Measurements from ENCODE around the gene MYH9.

MYH9 gene

GRCh38 chr22:36332623-36333332 is 55.0 kb downstream of the MYH9 start:
- TF ChIP-seq, protein P1, sequence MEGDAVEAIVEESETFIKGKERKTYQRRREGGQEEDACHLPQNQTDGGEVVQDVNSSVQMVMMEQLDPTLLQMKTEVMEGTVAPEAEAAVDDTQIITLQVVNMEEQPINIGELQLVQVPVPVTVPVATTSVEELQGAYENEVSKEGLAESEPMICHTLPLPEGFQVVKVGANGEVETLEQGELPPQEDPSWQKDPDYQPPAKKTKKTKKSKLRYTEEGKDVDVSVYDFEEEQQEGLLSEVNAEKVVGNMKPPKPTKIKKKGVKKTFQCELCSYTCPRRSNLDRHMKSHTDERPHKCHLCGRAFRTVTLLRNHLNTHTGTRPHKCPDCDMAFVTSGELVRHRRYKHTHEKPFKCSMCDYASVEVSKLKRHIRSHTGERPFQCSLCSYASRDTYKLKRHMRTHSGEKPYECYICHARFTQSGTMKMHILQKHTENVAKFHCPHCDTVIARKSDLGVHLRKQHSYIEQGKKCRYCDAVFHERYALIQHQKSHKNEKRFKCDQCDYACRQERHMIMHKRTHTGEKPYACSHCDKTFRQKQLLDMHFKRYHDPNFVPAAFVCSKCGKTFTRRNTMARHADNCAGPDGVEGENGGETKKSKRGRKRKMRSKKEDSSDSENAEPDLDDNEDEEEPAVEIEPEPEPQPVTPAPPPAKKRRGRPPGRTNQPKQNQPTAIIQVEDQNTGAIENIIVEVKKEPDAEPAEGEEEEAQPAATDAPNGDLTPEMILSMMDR (conservative IDR thresholded peaks at IDR 0.05) = no peak
- no peak for TF ChIP-seq ZFX (IDR thresholded peaks at IDR 0.05)
- peak overlapping the region; percentile 96 for H3K27ac ChIP-seq

DNA sequence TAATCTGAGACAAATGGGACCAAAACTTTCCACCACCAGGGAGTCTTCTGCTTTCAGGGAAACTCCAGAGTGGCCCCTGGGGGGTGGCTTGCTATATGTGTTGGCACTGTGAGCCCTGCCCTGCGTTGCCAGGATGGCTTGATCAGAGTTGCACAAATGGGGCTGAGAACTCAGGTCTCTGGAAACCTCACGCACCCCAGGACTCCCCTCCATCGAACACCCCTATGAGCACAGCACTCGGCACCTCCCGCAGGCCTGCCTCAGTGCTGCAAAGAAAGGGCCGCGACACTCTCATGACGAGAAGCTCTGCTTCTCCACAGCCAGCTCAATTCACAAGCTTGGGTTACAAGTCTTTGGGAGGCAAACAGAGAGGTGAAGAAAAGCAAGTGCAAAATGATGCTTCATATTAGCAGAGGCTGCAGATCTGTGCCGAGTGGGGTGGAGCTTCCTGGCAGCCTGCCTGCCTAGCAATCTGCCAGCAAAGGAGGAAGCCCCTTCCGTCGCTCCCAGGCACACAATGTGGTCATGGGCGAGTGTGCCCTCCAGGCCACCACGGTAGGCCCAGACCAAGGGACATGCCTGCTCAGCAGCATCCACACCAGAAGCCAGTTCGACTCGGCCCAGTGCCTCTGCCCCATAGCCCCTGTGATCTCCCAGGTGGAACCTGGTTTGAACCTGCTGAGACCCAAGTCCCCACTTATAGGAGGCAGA is 55.7 kb downstream of the MYH9 start:
- H3K27ac ChIP-seq = peak overlapping the region; percentile 96
- TF ChIP-seq, protein P1 (conservative IDR thresholded peaks at IDR 0.05) = no peak
- TF ChIP-seq ZFX (IDR thresholded peaks at IDR 0.05) = no peak

DNA sequence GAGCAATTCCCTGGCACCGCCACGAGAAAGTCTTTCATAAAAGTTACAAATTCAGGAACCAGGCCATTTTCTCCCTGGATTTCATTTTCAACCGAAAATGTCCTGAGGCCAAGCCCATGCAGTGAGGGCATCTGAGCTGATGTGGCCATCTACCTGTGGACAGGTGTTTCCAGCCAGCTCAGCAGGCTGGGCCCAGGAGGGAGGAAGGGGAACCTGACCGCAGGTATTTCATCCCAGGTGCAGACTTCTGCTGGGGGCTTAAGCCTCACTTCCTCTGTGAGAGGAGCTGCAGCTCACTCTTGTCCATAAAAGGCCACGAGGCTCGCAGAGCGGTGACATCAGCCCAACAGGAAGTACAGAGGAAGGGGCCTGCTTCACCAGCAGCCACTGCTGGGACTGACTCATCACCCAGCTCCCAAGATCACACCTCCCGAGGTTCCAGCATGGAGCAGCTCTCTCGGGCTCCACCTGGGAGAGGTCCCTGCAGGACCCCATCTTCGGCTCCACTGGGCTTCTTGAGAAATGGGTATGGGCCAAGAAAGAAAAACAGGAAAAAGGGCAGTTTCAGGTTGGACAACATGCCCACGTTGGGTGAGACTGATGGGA is 56.4 kb downstream of the MYH9 start:
- TF ChIP-seq, protein P1 (conservative IDR thresholded peaks at IDR 0.05) = no peak
- TF ChIP-seq ZFX (IDR thresholded peaks at IDR 0.05) = no peak; the same call in 1 of the 2 replicates
- H3K27ac ChIP-seq = peak overlapping the region; percentile 96

GRCh38 chr22:36330655-36331305 is 57.0 kb downstream of the MYH9 start:
- H3K27ac ChIP-seq = peak overlapping the region; percentile 96
- no peak for TF ChIP-seq ZFX (IDR thresholded peaks at IDR 0.05)
- TF ChIP-seq, protein P1 (conservative IDR thresholded peaks at IDR 0.05) = no peak

DNA sequence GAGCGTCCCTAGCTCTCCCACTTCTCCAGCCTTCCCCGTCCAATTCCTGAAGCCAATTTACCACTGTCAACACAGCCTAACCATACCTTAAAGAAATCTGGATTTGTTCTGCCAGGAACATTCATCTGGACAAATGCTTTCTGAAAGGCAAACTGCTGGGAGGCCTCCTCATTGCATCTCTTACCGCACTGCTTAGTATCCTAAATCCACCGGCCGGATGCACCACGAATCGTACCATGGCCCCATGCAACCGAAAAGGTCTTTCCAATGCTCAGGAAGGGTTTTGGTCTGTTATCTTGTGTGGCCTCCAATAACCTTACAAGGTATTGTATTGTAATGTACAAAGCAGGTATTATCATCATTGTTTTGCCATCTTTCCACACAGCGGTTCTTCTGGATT is 57.6 kb downstream of the MYH9 start:
- H3K27ac ChIP-seq = peak overlapping the region; percentile 96
- no peak for TF ChIP-seq ZFX (IDR thresholded peaks at IDR 0.05)
- TF ChIP-seq, protein P1 (conservative IDR thresholded peaks at IDR 0.05) = no peak

DNA sequence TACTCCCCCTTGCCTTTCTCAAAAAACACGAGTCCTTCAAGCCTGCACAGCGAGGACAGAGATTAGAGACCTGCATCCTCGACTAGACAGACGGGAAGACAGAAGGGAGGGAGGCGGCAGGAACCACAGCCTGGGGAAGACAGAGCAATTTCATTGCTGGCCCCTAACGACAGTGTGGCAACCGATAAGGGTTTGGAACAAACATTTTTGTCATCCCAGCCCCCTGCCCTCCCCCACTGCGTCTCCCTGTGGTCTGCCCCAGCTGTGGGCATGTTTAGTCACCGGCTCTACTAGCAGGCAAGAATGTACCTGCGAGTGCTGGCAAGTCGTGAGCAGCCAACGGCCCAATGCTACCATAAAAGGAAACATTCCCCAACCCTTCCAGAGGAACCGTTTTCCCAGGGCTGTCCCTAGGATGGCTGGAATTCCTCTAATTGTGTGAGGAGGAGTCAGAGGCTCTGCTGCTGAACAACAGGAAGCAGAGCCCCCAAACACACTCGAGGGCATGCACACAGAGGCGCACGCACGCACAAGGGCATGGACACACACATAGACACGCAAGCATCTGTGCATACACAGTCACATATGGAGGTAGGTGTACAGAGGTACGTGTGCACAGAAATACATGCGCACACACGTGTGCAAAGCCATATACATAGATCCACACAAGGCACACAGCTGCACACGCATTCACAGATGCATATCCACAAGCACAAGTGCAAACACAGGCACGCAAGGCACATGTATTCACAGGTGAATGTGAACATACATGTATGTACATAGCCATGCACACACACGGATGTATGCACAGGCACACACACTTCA is 58.3 kb downstream of the MYH9 start:
- peak overlapping the region; percentile 96 for H3K27ac ChIP-seq
- TF ChIP-seq, protein P1 (conservative IDR thresholded peaks at IDR 0.05) = no peak
- no peak for TF ChIP-seq ZFX (IDR thresholded peaks at IDR 0.05)
